Vagina (tissue), 2 donors: Measurements from ENCODE around the gene RGL1.

Source experiments
- CTCF ChIP-seq, 3 experiments: fragments of 450-650 bp in 2 of 3; fragments of 200-600 bp in 1 of 3; sonication (generic) in 1 of 3; IDR thresholded peaks; one replicate each; pipeline ENCODE4 v1.5.1; 2017 to 2019; ENCODE audit warnings: antibody characterized with exemption in 3 of 3, mild to moderate bottlenecking in 2 of 3, moderate library complexity in 2 of 3
- POLR2A ChIP-seq, 2 donors: fragments of 450-650 bp; IDR thresholded peaks; one replicate each; pipeline ENCODE4 v1.6.1; 2017; ENCODE audit warnings: antibody characterized with exemption in 2 of 2, mild to moderate bottlenecking in 2 of 2, moderate library complexity in 2 of 2

- TF ChIP-seq CTCF (IDR thresholded peaks at IDR 0.05) (no peak), POLR2A (IDR thresholded peaks at IDR 0.05) (no peak)
These were observed 14.1 kb downstream of the RGL1 start for GRCh38 chr1:183819059-183819458.
